GM23338 (cell line): Measurements from ENCODE around the gene CDC34.

Experiments
- CTCF ChIP-seq, 2 experiments: fragments of 200-600 bp in 1 of 2; sonication (generic) in 1 of 2; conservative IDR thresholded peaks; 2 replicates each; pipeline versions ENCODE4 v1.5.1 to v1.6.1; 2016 to 2017; ENCODE audit warnings: antibody characterized with exemption in 2 of 2, low read depth in 2 of 2, mild to moderate bottlenecking in 2 of 2, moderate library complexity in 1 of 2
- JUNB ChIP-seq: IDR thresholded peaks from one replicate; pipeline ENCODE4 v1.6.1; 2016; ENCODE audit warnings: antibody characterized with exemption; ENCODE audit not compliant: unreplicated experiment

GRCh38 chr19:582497-583197, 51.1 kb downstream of the CDC34 start:
- TF ChIP-seq JUNB (no peak), CTCF (conservative IDR thresholded peaks at IDR 0.05; ENCODE audit: low read depth in 2 of 2) (no peak)
